HepG2 (cell line): ENCODE data around the gene SERHL2. TPM values are rescaled to one million over a fixed set of nuclear protein-coding genes. Genes with fewer than 3 reads are reported as not detected.
A peak's percentile ranks its signal among the peaks of the same experiment; 100 is the strongest.

Source experiments
- ATAC-seq: fragments of 200-7000 bp; cut with Tn5 transposase; 3 replicates; pipeline ENCODE4 v1.9.1; 2020; ENCODE audit warnings: mild to moderate bottlenecking, moderate library complexity
- BruUV-seq: library from RNA; stranded (reverse); fragments of 400-500 nt; replicated peaks from 2 replicates; lab custom pipeline; 2021; lab: Mats Ljungman, UMichigan
- CTCF ChIA-PET: fragments of 300-600 bp; formaldehyde crosslinking; extraction: SDS; loops from one replicate; lab custom pipeline; 2021; ENCODE audit warnings: low total read pairs, inconsistent platforms, low intra/inter-chr PET ratio; lab: Yijun Ruan, JAX
- POLR2A ChIA-PET: fragments of 350-600 bp; sonication (Branson Sonifier 250); formaldehyde crosslinking; loops from one replicate; lab custom pipeline; 2020; ENCODE audit warnings: antibody characterized with exemption, inconsistent platforms; lab: Yijun Ruan, JAX
- DNase-seq: peaks from one replicate; pipeline ENCODE4 v3.0.0-alpha.2; 2015; ENCODE audit warnings: low spot score
- FAIRE-seq: peaks from 3 replicates; lab custom pipeline; 2011; peaks lifted over from hg19 to GRCh38; lab: Jason Lieb, UNC
- H2AFZ ChIP-seq: one replicate; pipeline ENCODE4 v1.6.1; 2011; ENCODE audit warnings: low read length, inconsistent platforms
- H3K27ac ChIP-seq: fragments of 300-600 bp; 3 replicates; pipeline ENCODE4 v1.8.0; 2011; ENCODE audit warnings: mixed run types, mild to moderate bottlenecking, mixed read lengths, low read length, inconsistent platforms; ENCODE audit not compliant: insufficient read depth; ENCODE audit errors: extremely low read length
- H3K27me3 ChIP-seq, 2 experiments: fragments of 200-600 bp in 1 of 2; 2 replicates in 1 of 2; 3 replicates in 1 of 2; pipeline versions ENCODE4 v1.6.0 to v1.8.0; 2011; ENCODE audit warnings: low read length in 2 of 2, mild to moderate bottlenecking in 2 of 2, moderate library complexity in 2 of 2, inconsistent platforms in 1 of 2; ENCODE audit not compliant: insufficient read depth in 2 of 2, control insufficient read depth in 1 of 2
- H3K36me3 ChIP-seq, 2 experiments: fragments of 200-600 bp in 1 of 2; replicated peaks in 1 of 2; 2 replicates in 1 of 2; 3 replicates in 1 of 2; pipeline versions ENCODE4 v1.5.1 to v1.8.0; 2011; ENCODE audit warnings: low read length in 2 of 2, inconsistent platforms in 1 of 2; ENCODE audit not compliant: insufficient read depth in 2 of 2, control insufficient read depth in 1 of 2
- H3K4me1 ChIP-seq: 2 replicates; pipeline ENCODE4 v1.5.1; 2012; ENCODE audit warnings: low read length, inconsistent platforms; ENCODE audit not compliant: insufficient read depth
- H3K4me2 ChIP-seq: 2 replicates; pipeline ENCODE4 v1.6.0; 2011; ENCODE audit warnings: low read depth, low read length, inconsistent platforms
- H3K4me3 ChIP-seq, 3 experiments: fragments of 200-600 bp in 1 of 3; sonication (generic), shearing (Covaris generic) in 1 of 3; replicated peaks in 1 of 3; 2 replicates each; pipeline ENCODE4 v1.5.1; 2011 to 2016; ENCODE audit warnings: low read length in 3 of 3, inconsistent platforms in 2 of 3, low read depth in 2 of 3, mild to moderate bottlenecking in 2 of 3, control low read depth in 1 of 3, mixed read lengths in 1 of 3; ENCODE audit not compliant: insufficient read depth in 1 of 3
- H3K79me2 ChIP-seq: one replicate; pipeline ENCODE4 v1.6.1; 2011; ENCODE audit warnings: low read length, inconsistent platforms; ENCODE audit not compliant: insufficient read depth
- H3K9ac ChIP-seq: 2 replicates; pipeline ENCODE4 v1.6.0; 2011; ENCODE audit warnings: mild to moderate bottlenecking, low read depth, low read length, inconsistent platforms; ENCODE audit not compliant: insufficient read depth
- H3K9me3 ChIP-seq: 2 replicates; pipeline ENCODE4 v1.5.1; 2012; ENCODE audit warnings: mild to moderate bottlenecking, low read length
- H4K20me1 ChIP-seq: 2 replicates; pipeline ENCODE4 v1.6.0; 2011; ENCODE audit warnings: inconsistent platforms, mild to moderate bottlenecking, low read length, moderate library complexity; ENCODE audit not compliant: insufficient read depth
- ARNT ChIP-seq: fragments of 450-650 bp; IDR thresholded peaks from 2 replicates; pipeline ENCODE4 v1.6.1; 2017
- BCL6 ChIP-seq: IDR thresholded peaks from 2 replicates; pipeline ENCODE4 v1.6.1; 2016; ENCODE audit warnings: missing genetic modification reagents, missing compliant biosample characterization
- DMTF1 ChIP-seq: sonication (generic); formaldehyde crosslinking; IDR thresholded peaks from 2 replicates; pipeline ENCODE4 v1.4.0; 2020; ENCODE audit warnings: mild to moderate bottlenecking, missing genetic modification reagents
- FOXO4 ChIP-seq: sonication (generic); formaldehyde crosslinking; conservative IDR thresholded peaks from 2 replicates; pipeline ENCODE4 v1.8.1; 2023; ENCODE audit warnings: missing genetic modification reagents
- MNT ChIP-seq: fragments of 450-650 bp; IDR thresholded peaks from 2 replicates; pipeline ENCODE4 v1.6.1; 2016
- PITX1 ChIP-seq: sonication (generic); formaldehyde crosslinking; IDR thresholded peaks from 2 replicates; pipeline ENCODE4 v1.5.1; 2020; ENCODE audit warnings: mild to moderate bottlenecking, missing genetic modification reagents
- ZBTB33 ChIP-seq: sonication (generic); formaldehyde crosslinking; IDR thresholded peaks from 2 replicates; pipeline ENCODE4 v1.4.0; 2020; ENCODE audit warnings: missing genetic modification reagents
- ZC3H13 ChIP-seq: sonication (generic); formaldehyde crosslinking; IDR thresholded peaks from 2 replicates; pipeline ENCODE4 v1.8.1; 2023; ENCODE audit warnings: mild to moderate bottlenecking, missing genetic modification reagents, moderate library complexity
- ZFP1 ChIP-seq: IDR thresholded peaks from 2 replicates; pipeline ENCODE4 v1.6.1; 2016
- ZNF30 ChIP-seq: sonication (generic); formaldehyde crosslinking; IDR thresholded peaks from 2 replicates; pipeline ENCODE4 v1.5.0; 2020; ENCODE audit warnings: mild to moderate bottlenecking, missing genetic modification reagents
- ZNF335 ChIP-seq: sonication (generic); formaldehyde crosslinking; IDR thresholded peaks from 2 replicates; pipeline ENCODE4 v1.4.0; 2020; ENCODE audit warnings: missing genetic modification reagents
- ZNF619 ChIP-seq: sonication (generic); formaldehyde crosslinking; IDR thresholded peaks from 2 replicates; pipeline ENCODE4 v1.4.0; 2020; ENCODE audit warnings: mild to moderate bottlenecking, missing genetic modification reagents
- ZNF687 ChIP-seq: sonication (generic); formaldehyde crosslinking; IDR thresholded peaks from 2 replicates; pipeline ENCODE4 v1.5.1; 2020; ENCODE audit warnings: mild to moderate bottlenecking, missing genetic modification reagents, moderate library complexity
- ZNF709 ChIP-seq: sonication (generic); formaldehyde crosslinking; IDR thresholded peaks from 2 replicates; pipeline ENCODE4 v1.5.0; 2020; ENCODE audit warnings: mild to moderate bottlenecking, missing genetic modification reagents
- WGBS: methylation state at CpG from one replicate; pipeline ENCODE4 v1.1.6; 2017; ENCODE audit warnings: low lambda C conversion rate; 5-methylcytosine and 5-hydroxymethylcytosine counted together
- in situ Hi-C: cut with HindIII; loops from 2 replicates; pipeline ENCODE4 v1.10.0; 2017; ENCODE audit warnings: low pct_unique_long_range_greater_than_20kb; ENCODE audit not compliant: extremely low pct_ligation_motif_present
- intact Hi-C: fragments of 100-400 bp; cut with micrococcal nuclease; formaldehyde crosslinking; loops from one replicate; pipeline ENCODE4 v1.10.0; 2022; ENCODE audit not compliant: unreplicated experiment
- polyA plus RNA-seq, 8 experiments: library from polyadenylated mRNA; depleted of rRNA in 3 of 8; stranded (reverse) in 7 of 8; unstranded in 1 of 8; fragments of >200 nt; fragmentation: Illumina TruSeq in 4 of 8; extraction: Trizol in 4 of 8; gene quantifications; 2 replicates each; pipeline versions ENCODE4 v1.2.1 to v1.2.3, GENCODE V29; 2011 to 2016; ENCODE audit warnings: low read depth in 4 of 8, missing spikeins in 1 of 8, mixed read lengths in 1 of 8; ENCODE audit not compliant: insufficient read depth in 1 of 8
- total RNA-seq, 5 experiments: library from RNA; depleted of rRNA; stranded (reverse); fragments of >200 nt; fragmentation: Illumina TruSeq; extraction: Trizol; gene quantifications; 2 replicates each; pipeline ENCODE4 v1.2.3, GENCODE V29; 2016; ENCODE audit warnings: low read depth in 1 of 5

SERHL2 gene
- total and polyA plus RNA-seq, 2 of the 13 experiments (the other 11 are each of a cell fraction or from before 2014, with no cell fraction given), result 1.0 to 1.8 TPM

- in situ Hi-C loops (no loop called here), intact Hi-C loops (no loop called here)
- no peak overlapping the region for H3K9ac ChIP-seq
- no peak for TF ChIP-seq ZBTB33 (CRISPR knock-in tag)
- TF ChIP-seq BCL6 (CRISPR knock-in tag), result no peak
- no peak for TF ChIP-seq FOXO4 (CRISPR knock-in tag)
- no peak for TF ChIP-seq ARNT
- TF ChIP-seq MNT, result no peak
- peak; percentile 27 for TF ChIP-seq ZNF687 (CRISPR knock-in tag)
- TF ChIP-seq ZC3H13 (CRISPR knock-in tag), result no peak
- no peak for TF ChIP-seq ZNF335 (CRISPR knock-in tag)
- TF ChIP-seq ZNF30 (CRISPR knock-in tag), result no peak
- TF ChIP-seq ZNF709, result no peak
- no peak for TF ChIP-seq DMTF1
- no peak for TF ChIP-seq ZFP1
- TF ChIP-seq ZNF619 (CRISPR knock-in tag), result no peak
- 0 out of 2 replicates have a peak, but pooled peaks have one; percentile 24 for TF ChIP-seq PITX1
Measured at GRCh38 chr22:42562684-42563083, 8.9 kb downstream of the SERHL2 start.

More at GRCh38 chr22:42562684-42563083, 8.9 kb downstream of the SERHL2 start:
- Histone ChIP-seq H3K27ac (no peak overlapping the region), H4K20me1 (no peaks in the 10 kb centered on the region), H3K4me3 (peak overlapping the region in 1 of 3 experiments; percentile 25; a peak in 1 of 6 replicates), H2AFZ (no peak overlapping the region), H3K4me2 (peak overlapping the region; percentile 34), H3K9me3 (no peaks in the 10 kb centered on the region), H3K79me2 (no peaks in the 10 kb centered on the region), H3K36me3 (no peaks in the 10 kb centered on the region), H3K4me1 (peaks cover 33% of the 10 kb centered on the region), H3K27me3 (no peaks in the 10 kb centered on the region)
- FAIRE-seq, result no peak
- ATAC-seq, result peak; percentile 21; the same call in 2 of the 3 replicates
- POLR2A ChIA-PET, result interaction anchor here (1.0 to 2.7 kb wide), 4 partner anchors 9 to 53 kb away, joined by 3 to 13 read pairs (median 6); partner anchors contain the start of gene SERHL2
- WGBS, result 0% methylated on average over 1 of the region's 2 CpGs
- DNase-seq, result no peak
- CTCF ChIA-PET, result no interaction called here
- no TSS peak for BruUV-seq
